GM12878 (cell line): ENCODE data around the gene PCDHGA10. TPM values are rescaled to one million over a fixed set of nuclear protein-coding genes. Genes with fewer than 3 reads are reported as not detected.

Source experiments
- ATAC-seq: fragments of 200-7000 bp; cut with Tn5 transposase; 3 replicates; pipeline ENCODE4 v1.9.1; 2020; ENCODE audit warnings: mild to moderate bottlenecking, moderate library complexity
- Bru-seq: library from RNA; stranded (reverse); fragments of 400-500 nt; gene quantifications from one replicate; lab custom pipeline; 2021; lab: Mats Ljungman, UMichigan
- BruChase-seq, 2 experiments: library from RNA; stranded (reverse); fragments of 400-500 nt; gene quantifications; one replicate each; lab custom pipeline; 2021; lab: Mats Ljungman, UMichigan
- BruUV-seq: library from RNA; stranded (reverse); fragments of 400-500 nt; replicated peaks from 2 replicates; lab custom pipeline; 2021; lab: Mats Ljungman, UMichigan
- CTCF ChIA-PET: fragments of 300-600 bp; sonication (Branson Sonifier 250); formaldehyde crosslinking; extraction: SDS; loops from one replicate; lab custom pipeline; 2021; ENCODE audit warnings: inconsistent platforms; lab: Yijun Ruan, JAX
- POLR2A ChIA-PET: fragments of 350-600 bp; formaldehyde crosslinking; extraction: SDS; loops from one replicate; lab custom pipeline; 2021; ENCODE audit warnings: inconsistent platforms; lab: Charles Lee
- RAD21 ChIA-PET: fragments of 300-600 bp; sonication (Branson Sonifier 250); formaldehyde crosslinking; loops from one replicate; lab custom pipeline; 2023; ENCODE audit warnings: antibody characterized with exemption; ENCODE audit not compliant: unreplicated experiment; lab: Charles Lee
- SMC1A ChIA-PET: fragments of 300-600 bp; sonication (Branson Sonifier 250); formaldehyde crosslinking; loops from one replicate; lab custom pipeline; 2023; ENCODE audit not compliant: unreplicated experiment, uncharacterized antibody; lab: Charles Lee
- DNase-seq: peaks from one replicate; pipeline ENCODE4 v3.0.0-alpha.2; 2011; ENCODE audit warnings: low read depth, low spot score
- FAIRE-seq: peaks from 3 replicates; lab custom pipeline; 2011; peaks lifted over from hg19 to GRCh38; lab: Jason Lieb, UNC
- H2AFZ ChIP-seq: 2 replicates; pipeline ENCODE4 v1.6.0; 2011; ENCODE audit warnings: low read depth, low read length, control low read depth; ENCODE audit not compliant: control insufficient read depth
- H3K27ac ChIP-seq: 2 replicates; pipeline ENCODE4 v1.5.1; 2011; ENCODE audit warnings: control low read depth; ENCODE audit not compliant: control insufficient read depth, insufficient read depth
- H3K27me3 ChIP-seq, 2 experiments: replicated peaks in 1 of 2; 2 replicates each; pipeline versions ENCODE4 v1.6.0 to v1.6.1; 2011; ENCODE audit warnings: low read length in 1 of 2; ENCODE audit not compliant: control insufficient read depth in 2 of 2, insufficient read depth in 2 of 2
- H3K36me3 ChIP-seq, 2 experiments: 2 replicates each; pipeline ENCODE4 v1.5.1; 2011; ENCODE audit warnings: low read length in 1 of 2; ENCODE audit not compliant: control insufficient read depth in 2 of 2, insufficient read depth in 2 of 2
- H3K4me1 ChIP-seq: 2 replicates; pipeline ENCODE4 v1.6.1; 2011; ENCODE audit warnings: mild to moderate bottlenecking, low read length, moderate library complexity, mixed read lengths; ENCODE audit not compliant: control insufficient read depth, insufficient read depth
- H3K4me2 ChIP-seq: 2 replicates; pipeline ENCODE4 v1.6.0; 2011; ENCODE audit warnings: control low read depth; ENCODE audit not compliant: control insufficient read depth, insufficient read depth
- H3K4me3 ChIP-seq: fragments of 200-600 bp; sonication (generic); 2 replicates; pipeline ENCODE4 v1.5.1; 2016
- H3K79me2 ChIP-seq: 2 replicates; pipeline ENCODE4 v1.6.0; 2011; ENCODE audit warnings: low read length; ENCODE audit not compliant: control insufficient read depth, insufficient read depth
- H3K9ac ChIP-seq: 2 replicates; pipeline ENCODE4 v1.8.0; 2011; ENCODE audit warnings: low read length, control low read depth, mixed read lengths; ENCODE audit not compliant: control insufficient read depth, insufficient read depth
- H3K9me3 ChIP-seq: replicated peaks from 3 replicates; pipeline ENCODE4 v1.5.1; 2011; ENCODE audit warnings: mild to moderate bottlenecking, low read length; ENCODE audit not compliant: control insufficient read depth, insufficient read depth
- H4K20me1 ChIP-seq: 2 replicates; pipeline ENCODE4 v1.6.0; 2011; ENCODE audit not compliant: control insufficient read depth, insufficient read depth
- ETV6 ChIP-seq, 2 experiments: fragments of 450-650 bp in 1 of 2; IDR thresholded peaks in 1 of 2; conservative IDR thresholded peaks in 1 of 2; 2 replicates each; pipeline ENCODE4 v1.6.1; 2014; ENCODE audit warnings: antibody characterized with exemption in 1 of 2, borderline replicate concordance in 1 of 2, low read depth in 1 of 2, mild to moderate bottlenecking in 1 of 2, moderate library complexity in 1 of 2
- MTA3 ChIP-seq: IDR thresholded peaks from 2 replicates; pipeline ENCODE4 v1.6.1; 2012; ENCODE audit warnings: low read length, inconsistent platforms, borderline replicate concordance
- NBN ChIP-seq: fragments of 450-650 bp; IDR thresholded peaks from 2 replicates; pipeline ENCODE4 v1.6.1; 2016
- SMC3 ChIP-seq: IDR thresholded peaks from 2 replicates; pipeline ENCODE4 v1.6.1; 2011; ENCODE audit warnings: low read length, improper control_type of control experiment, borderline replicate concordance
- STAT1 ChIP-seq: fragments of 450-650 bp; conservative IDR thresholded peaks from 2 replicates; pipeline ENCODE4 v1.6.1; 2014; ENCODE audit warnings: antibody characterized with exemption, mild to moderate bottlenecking
- TAF1 ChIP-seq: IDR thresholded peaks from 2 replicates; pipeline ENCODE4 v1.6.1; 2011; ENCODE audit warnings: mild to moderate bottlenecking, low read depth, low read length, borderline replicate concordance
- TARDBP ChIP-seq: IDR thresholded peaks from 2 replicates; pipeline ENCODE4 v1.6.1; 2016; ENCODE audit warnings: borderline replicate concordance
- WGBS: methylation state at CpG from one replicate; pipeline ENCODE4 v1.1.6; 2016; ENCODE audit warnings: low lambda C conversion rate; ENCODE audit not compliant: insufficient replicate concordance, insufficient coverage; ENCODE audit errors: missing lambda C conversion rate; 5-methylcytosine and 5-hydroxymethylcytosine counted together
- in situ Hi-C: fragments of 300-500 bp; cut with MboI; formaldehyde crosslinking; loops from 9 replicates; pipeline ENCODE4 v1.14.3; 2018; ENCODE audit warnings: mixed read lengths
- intact Hi-C: fragments of 100-400 bp; cut with micrococcal nuclease; formaldehyde crosslinking; loops from one replicate; pipeline ENCODE4 v1.14.2; 2022; ENCODE audit not compliant: unreplicated experiment
- long read RNA-seq, 2 experiments: library from polyadenylated mRNA; unstranded; transcript quantifications; one replicate each; pipeline ENCODE4 v2.0.0, GENCODE V29; 2019 to 2020
- polyA minus RNA-seq, 3 experiments: library from RNA; depleted of rRNA, polyadenylated mRNA; stranded (reverse); fragments of >200 nt; gene quantifications; 2 replicates each; pipeline ENCODE4 v1.2.3, GENCODE V29; 2011
- polyA plus RNA-seq, 11 experiments: library from polyadenylated mRNA; depleted of rRNA in 4 of 11; unstranded in 6 of 11; stranded (reverse) in 5 of 11; fragments of >200 nt; fragmentation: Nextera tagmentation in 4 of 11; fragmentation: Illumina TruSeq in 1 of 11; extraction: Ambion mirVana in 4 of 11; extraction: Trizol in 1 of 11; gene quantifications; 1 replicate in 1 of 11; 2 replicates in 10 of 11; pipeline versions ENCODE4 v1.2.1 to v1.2.3, GENCODE V29; 2011 to 2016; ENCODE audit warnings: inconsistent platforms in 2 of 11, missing spikeins in 2 of 11, low read depth in 1 of 11
- total RNA-seq, 4 experiments: library from RNA; depleted of rRNA in 3 of 4; stranded (reverse); fragments of >200 nt in 3 of 4; fragmentation: Illumina TruSeq in 1 of 4; extraction: Trizol in 1 of 4; gene quantifications; 2 replicates each; pipeline versions ENCODE4 v1.2.1 to v1.2.3, GENCODE V29; 2013 to 2021
- TF ChIP-seq, protein P1 (sequence below): fragments of 450-650 bp; IDR thresholded peaks from 2 replicates; pipeline ENCODE4 v1.6.1; 2017; ENCODE audit warnings: mild to moderate bottlenecking, moderate library complexity
- TF ChIP-seq, protein P2 (sequence below): IDR thresholded peaks from 2 replicates; pipeline ENCODE4 v1.6.1; 2012; ENCODE audit warnings: low read depth, low read length, improper control_type of control experiment

PCDHGA10 gene
- total RNA-seq (2013; cell fraction: nucleolus; rRNA removed): 4.7 and 5.0 TPM in 2 replicates
- 1.6 and 2.2 TPM in 2 replicates for total RNA-seq (2014; rRNA removed)
- 1.5 and 1.6 TPM in 2 replicates for total RNA-seq (2014; rRNA removed; fragmentation: Illumina TruSeq; extraction: Trizol)
- 1.8 and 1.9 TPM in 2 replicates for total RNA-seq (2021)
- polyA plus RNA-seq (2011; ENCODE audit: low read depth): 0.38 TPM
- 0.26 and 0.39 TPM in 2 replicates for polyA plus RNA-seq (2011; rRNA removed)
- polyA plus RNA-seq (2011; cell fraction: cytosol; rRNA removed): 0.40 and 0.43 TPM in 2 replicates
- polyA plus RNA-seq (2011; cell fraction: nucleus; rRNA removed): 1.2 and 1.5 TPM in 2 replicates
- polyA plus RNA-seq (2012): 0.81 and 1.1 TPM in 2 replicates
- 0.84 and 1.4 TPM in 2 replicates for polyA plus RNA-seq (2014; fragmentation: Illumina TruSeq; extraction: Trizol)
- polyA plus RNA-seq (2014; fragmentation: Nextera tagmentation; extraction: Ambion mirVana): under 1 TPM; 0.58 to 0.68 TPM
- polyA plus RNA-seq (2014; rRNA removed): 0.77 and 0.94 TPM in 2 replicates
- polyA plus RNA-seq (2016; fragmentation: Nextera tagmentation; extraction: Ambion mirVana): 1 to 10 TPM; 1.4 to 1.5 TPM
- polyA minus RNA-seq (2011; rRNA and poly(A)+ RNA removed): 1.4 and 1.7 TPM in 2 replicates
- 0.53 and 0.73 TPM in 2 replicates for polyA minus RNA-seq (2011; cell fraction: cytosol; rRNA and poly(A)+ RNA removed)
- 1.8 and 3.0 TPM in 2 replicates for polyA minus RNA-seq (2011; cell fraction: nucleus; rRNA and poly(A)+ RNA removed)
- Bru-seq, nascent RNA: percentile 44 among the genes with signal in this experiment
- percentile 44 among the genes with signal in this experiment for BruChase-seq, experiment 1, labeled RNA remaining after a 6-hour chase
- BruChase-seq, experiment 2, labeled RNA remaining after a 2-hour chase: percentile 52 among the genes with signal in this experiment
- long read RNA-seq, experiment 1: 0 reads
- long read RNA-seq, experiment 2: 0 reads

DNA sequence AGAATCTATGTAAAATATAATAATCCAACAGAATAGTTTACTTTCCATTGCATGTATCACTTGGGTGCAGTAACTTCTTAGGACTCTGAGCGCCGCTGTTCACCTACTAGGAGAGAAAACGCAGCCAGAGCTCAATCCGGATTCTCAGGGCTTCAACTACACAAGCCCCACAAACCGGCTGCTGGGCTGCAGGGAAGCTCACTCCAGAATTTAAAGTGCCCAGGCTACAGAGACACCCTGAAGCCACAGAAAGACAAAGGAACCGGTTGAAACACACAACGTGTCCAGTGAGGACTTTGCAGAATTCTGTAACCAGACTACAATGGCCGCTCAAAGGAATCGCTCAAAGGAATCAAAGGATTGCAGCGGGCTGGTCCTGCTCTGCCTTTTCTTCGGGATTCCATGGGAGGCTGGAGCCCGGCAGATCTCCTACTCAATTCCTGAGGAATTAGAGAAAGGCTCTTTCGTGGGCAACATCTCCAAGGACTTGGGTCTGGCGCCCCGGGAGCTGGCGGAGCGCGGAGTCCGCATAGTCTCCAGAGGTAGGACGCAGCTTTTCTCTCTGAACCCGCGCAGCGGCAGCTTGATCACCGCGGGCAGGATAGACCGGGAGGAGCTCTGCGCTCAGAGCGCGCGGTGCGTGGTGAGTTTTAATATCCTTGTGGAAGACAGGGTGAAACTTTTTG lies at the start of gene PCDHGA10:
PCDHGA10 (plus strand) TSS at position 134 of the 686 bp plus-strand sequence; CDS start at position 323, 189 bp downstream.
- Histone ChIP-seq H3K4me2 (peak within 1 kb of the TSS; percentile 93), H3K27ac (no peak within 1 kb of the TSS), H3K36me3 (no peaks in the 10 kb centered on the region), H3K4me1 (no peaks in the 10 kb centered on the region; the same call in 1 of the 2 replicates), H3K4me3 (peak within 1 kb of the TSS; percentile 76), H3K9ac (peak within 1 kb of the TSS; percentile 67), H3K79me2 (no peaks in the 10 kb centered on the region), H3K27me3 (peaks cover 0 to 1% of the 10 kb centered on the region in 2 experiments; a peak in 1 of 4 replicates), H2AFZ (peak within 1 kb of the TSS; percentile 93), H3K9me3 (peaks cover 11% of the 10 kb centered on the region; the same call in 2 of the 3 replicates), H4K20me1 (no peaks in the 10 kb centered on the region)
- SMC1A ChIA-PET: interaction anchor here (0.6 to 7.4 kb wide), 23 partner anchors 8 to 206 kb away, joined by 3 to 67 read pairs (median 4); partner anchors contain the start of genes DIAPH1, PCDHGA11, PCDHGA12 and PCDHGA9
- intact Hi-C loops (loop anchor here (1.0 to 2.0 kb wide), 2 partner anchors 92 to 145 kb away; partner anchors contain the start of gene TAF7), in situ Hi-C loops (no loop called here)
- POLR2A ChIA-PET: interaction anchor here (0.7 to 1.0 kb wide), 3 partner anchors 9 to 143 kb away, joined by 3 read pairs; no protein-coding TSS in a partner anchor
- FAIRE-seq (peak; percentile 7), DNase-seq (peak; percentile 27), ATAC-seq (peak; percentile 89)
- TSS peak; percentile 67 for BruUV-seq
- WGBS: 25% methylated on average over 31 of the region's 31 CpGs
- RAD21 ChIA-PET: interaction anchor here (0.8 to 3.3 kb wide), 27 partner anchors 8 to 329 kb away, joined by 3 to 42 read pairs (median 4); partner anchors contain the start of genes PCDHGA1, PCDHGA11, PCDHGA12 and PCDHGA4
- CTCF ChIA-PET: interaction anchor here (0.5 to 10.9 kb wide), 53 partner anchors 8 to 548 kb away, joined by 3 to 245 read pairs (median 5); partner anchors contain the start of genes DIAPH1, PCDHB14, PCDHGA11 and PCDHGA12
- TF ChIP-seq MTA3: 0 out of 2 replicates have a peak, but pooled peaks have one; percentile 41
- TF ChIP-seq SMC3: peak; percentile 77
- TF ChIP-seq NBN: no peak
- no peak for TF ChIP-seq TARDBP
- TF ChIP-seq, protein P1, sequence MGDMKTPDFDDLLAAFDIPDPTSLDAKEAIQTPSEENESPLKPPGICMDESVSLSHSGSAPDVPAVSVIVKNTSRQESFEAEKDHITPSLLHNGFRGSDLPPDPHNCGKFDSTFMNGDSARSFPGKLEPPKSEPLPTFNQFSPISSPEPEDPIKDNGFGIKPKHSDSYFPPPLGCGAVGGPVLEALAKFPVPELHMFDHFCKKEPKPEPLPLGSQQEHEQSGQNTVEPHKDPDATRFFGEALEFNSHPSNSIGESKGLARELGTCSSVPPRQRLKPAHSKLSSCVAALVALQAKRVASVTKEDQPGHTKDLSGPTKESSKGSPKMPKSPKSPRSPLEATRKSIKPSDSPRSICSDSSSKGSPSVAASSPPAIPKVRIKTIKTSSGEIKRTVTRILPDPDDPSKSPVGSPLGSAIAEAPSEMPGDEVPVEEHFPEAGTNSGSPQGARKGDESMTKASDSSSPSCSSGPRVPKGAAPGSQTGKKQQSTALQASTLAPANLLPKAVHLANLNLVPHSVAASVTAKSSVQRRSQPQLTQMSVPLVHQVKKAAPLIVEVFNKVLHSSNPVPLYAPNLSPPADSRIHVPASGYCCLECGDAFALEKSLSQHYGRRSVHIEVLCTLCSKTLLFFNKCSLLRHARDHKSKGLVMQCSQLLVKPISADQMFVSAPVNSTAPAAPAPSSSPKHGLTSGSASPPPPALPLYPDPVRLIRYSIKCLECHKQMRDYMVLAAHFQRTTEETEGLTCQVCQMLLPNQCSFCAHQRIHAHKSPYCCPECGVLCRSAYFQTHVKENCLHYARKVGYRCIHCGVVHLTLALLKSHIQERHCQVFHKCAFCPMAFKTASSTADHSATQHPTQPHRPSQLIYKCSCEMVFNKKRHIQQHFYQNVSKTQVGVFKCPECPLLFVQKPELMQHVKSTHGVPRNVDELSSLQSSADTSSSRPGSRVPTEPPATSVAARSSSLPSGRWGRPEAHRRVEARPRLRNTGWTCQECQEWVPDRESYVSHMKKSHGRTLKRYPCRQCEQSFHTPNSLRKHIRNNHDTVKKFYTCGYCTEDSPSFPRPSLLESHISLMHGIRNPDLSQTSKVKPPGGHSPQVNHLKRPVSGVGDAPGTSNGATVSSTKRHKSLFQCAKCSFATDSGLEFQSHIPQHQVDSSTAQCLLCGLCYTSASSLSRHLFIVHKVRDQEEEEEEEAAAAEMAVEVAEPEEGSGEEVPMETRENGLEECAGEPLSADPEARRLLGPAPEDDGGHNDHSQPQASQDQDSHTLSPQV: 0 out of 2 replicates have a peak, but pooled peaks have one; percentile 48
- TF ChIP-seq STAT1: no peak
- TF ChIP-seq ETV6 (conservative IDR thresholded peaks at IDR 0.05 in 1 of 2, IDR thresholded peaks at IDR 0.05 in 1 of 2; ENCODE audit: borderline replicate concordance in 1 of 2, low read depth in 1 of 2): no peak
- TF ChIP-seq, protein P2, sequence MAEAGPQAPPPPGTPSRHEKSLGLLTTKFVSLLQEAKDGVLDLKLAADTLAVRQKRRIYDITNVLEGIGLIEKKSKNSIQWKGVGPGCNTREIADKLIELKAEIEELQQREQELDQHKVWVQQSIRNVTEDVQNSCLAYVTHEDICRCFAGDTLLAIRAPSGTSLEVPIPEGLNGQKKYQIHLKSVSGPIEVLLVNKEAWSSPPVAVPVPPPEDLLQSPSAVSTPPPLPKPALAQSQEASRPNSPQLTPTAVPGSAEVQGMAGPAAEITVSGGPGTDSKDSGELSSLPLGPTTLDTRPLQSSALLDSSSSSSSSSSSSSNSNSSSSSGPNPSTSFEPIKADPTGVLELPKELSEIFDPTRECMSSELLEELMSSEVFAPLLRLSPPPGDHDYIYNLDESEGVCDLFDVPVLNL: no peak
- TF ChIP-seq TAF1: no peak
